Measurements from ENCODE around the gene ADGRL1.
"Not testable (repeated sequence)": the region's sequence is repeated elsewhere in the genome, so short reads cannot be mapped to it uniquely, and the experiment has no call there.

DNA sequence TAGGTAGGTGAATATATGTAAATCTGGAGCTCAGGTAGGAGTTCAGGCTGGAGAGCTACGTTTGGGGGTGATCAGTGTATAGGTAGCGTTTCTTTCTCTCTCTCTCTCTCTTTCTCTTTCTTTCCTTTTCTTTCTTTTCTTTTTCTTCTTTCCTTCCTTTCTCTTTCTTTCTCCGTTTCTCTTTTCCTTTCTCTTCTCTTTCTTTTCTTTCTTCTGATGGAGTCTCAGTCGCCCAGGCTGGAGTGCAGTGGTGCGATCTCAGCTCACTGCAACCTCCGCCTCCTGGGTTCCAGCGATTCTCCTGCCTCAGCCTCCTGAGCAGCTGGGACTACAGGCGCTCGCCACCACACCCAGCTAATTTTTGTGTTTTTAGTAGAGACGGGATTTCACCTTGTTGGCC is 59.8 kb downstream of the ADGRL1 start:
- TF ChIP-seq POLR2A, CTCF (IDR thresholded peaks at IDR 0.05): not testable (repeated sequence)
